ENCODE measurements around the gene RHBDD3.

The RHBDD3 gene

DNA sequence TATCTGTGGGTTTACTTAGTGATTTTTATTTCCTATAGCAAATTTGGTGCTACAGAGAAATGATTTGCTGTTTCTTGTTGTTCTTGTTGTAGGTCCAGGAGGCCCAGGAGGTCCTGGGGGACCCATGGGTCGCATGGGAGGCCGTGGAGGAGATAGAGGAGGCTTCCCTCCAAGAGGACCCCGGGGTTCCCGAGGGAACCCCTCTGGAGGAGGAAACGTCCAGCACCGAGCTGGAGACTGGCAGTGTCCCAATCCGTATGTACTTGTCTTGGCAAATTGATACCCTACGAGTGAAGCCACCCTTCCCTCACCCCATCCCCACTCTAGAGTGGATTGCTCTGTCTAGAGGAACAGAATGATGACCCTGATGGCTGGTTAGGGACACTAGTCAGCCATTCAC lies 30.9 kb upstream of the RHBDD3 start:
- TF ChIP-seq, protein P1, sequence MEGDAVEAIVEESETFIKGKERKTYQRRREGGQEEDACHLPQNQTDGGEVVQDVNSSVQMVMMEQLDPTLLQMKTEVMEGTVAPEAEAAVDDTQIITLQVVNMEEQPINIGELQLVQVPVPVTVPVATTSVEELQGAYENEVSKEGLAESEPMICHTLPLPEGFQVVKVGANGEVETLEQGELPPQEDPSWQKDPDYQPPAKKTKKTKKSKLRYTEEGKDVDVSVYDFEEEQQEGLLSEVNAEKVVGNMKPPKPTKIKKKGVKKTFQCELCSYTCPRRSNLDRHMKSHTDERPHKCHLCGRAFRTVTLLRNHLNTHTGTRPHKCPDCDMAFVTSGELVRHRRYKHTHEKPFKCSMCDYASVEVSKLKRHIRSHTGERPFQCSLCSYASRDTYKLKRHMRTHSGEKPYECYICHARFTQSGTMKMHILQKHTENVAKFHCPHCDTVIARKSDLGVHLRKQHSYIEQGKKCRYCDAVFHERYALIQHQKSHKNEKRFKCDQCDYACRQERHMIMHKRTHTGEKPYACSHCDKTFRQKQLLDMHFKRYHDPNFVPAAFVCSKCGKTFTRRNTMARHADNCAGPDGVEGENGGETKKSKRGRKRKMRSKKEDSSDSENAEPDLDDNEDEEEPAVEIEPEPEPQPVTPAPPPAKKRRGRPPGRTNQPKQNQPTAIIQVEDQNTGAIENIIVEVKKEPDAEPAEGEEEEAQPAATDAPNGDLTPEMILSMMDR (conservative IDR thresholded peaks at IDR 0.05; ENCODE audit: low read depth, low read length), result no peak
- no peak for DNase-seq (ENCODE audit: low read depth)
- H3K4me3 ChIP-seq (ENCODE audit: low read length), result no peak overlapping the region

DNA sequence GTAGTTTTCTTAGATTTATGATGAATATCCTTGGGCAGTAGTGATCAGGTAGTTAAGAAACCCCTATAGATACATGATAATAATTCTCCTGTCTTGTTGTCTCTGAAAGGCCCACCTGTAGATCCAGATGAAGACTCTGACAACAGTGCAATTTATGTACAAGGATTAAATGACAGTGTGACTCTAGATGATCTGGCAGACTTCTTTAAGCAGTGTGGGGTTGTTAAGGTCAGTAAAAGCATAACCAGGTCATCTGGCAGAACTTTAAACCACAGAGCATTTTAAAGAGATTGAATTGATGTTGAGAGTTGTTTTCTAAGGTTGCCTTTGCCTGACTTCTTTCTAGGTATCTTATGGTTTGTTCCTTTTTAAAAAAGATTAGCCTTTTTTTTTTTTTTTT lies 24.6 kb upstream of the RHBDD3 start:
- TF ChIP-seq, protein P1 (conservative IDR thresholded peaks at IDR 0.05; ENCODE audit: low read depth, low read length), result no peak
- DNase-seq (ENCODE audit: low read depth), result no peak
- H3K4me3 ChIP-seq (ENCODE audit: low read length), result no peak overlapping the region

DNA sequence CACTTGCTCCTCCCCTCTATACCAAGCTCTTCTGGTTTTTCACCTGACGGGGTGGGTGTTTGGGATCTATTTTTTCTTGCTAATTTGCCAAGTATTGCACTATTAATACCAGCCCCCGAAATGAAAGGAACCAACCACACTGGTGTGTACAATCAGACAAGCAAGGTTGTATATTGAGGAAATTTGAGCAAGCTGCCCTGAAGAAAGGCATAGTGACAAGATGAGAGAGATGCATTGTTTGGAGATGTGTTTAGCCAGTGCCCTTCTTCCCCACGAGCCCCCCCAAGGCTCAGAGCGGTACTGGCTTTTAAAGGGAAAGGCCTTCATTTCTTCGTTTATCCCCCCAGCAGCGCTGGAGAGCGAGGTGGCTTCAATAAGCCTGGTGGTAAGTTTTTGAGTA lies 23.4 kb upstream of the RHBDD3 start:
- DNase-seq (ENCODE audit: low read depth), result no peak
- TF ChIP-seq, protein P1 (conservative IDR thresholded peaks at IDR 0.05; ENCODE audit: low read depth, low read length), result no peak
- no peak overlapping the region for H3K4me3 ChIP-seq (ENCODE audit: low read length)

DNA sequence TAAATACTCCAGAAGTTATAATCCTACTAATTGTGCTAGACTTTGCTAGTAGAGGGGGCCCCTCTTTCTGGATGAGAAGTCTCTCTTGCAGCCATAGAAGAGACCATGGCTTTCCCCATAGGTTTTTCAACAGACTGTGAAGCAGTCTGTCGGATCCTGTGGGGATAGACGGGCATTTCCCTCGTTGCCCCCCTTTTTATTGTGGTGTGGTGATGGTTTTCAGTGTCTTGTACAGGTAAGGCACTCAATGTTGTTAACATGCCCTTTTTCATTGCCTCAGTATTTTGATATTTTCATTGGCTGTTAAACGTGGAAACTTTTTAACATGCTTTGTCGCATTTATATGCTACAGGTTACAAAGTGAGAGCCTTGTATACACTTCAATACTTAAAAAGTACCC lies 22.3 kb upstream of the RHBDD3 start:
- TF ChIP-seq, protein P1 (conservative IDR thresholded peaks at IDR 0.05; ENCODE audit: low read depth, low read length), result no peak
- no peak for DNase-seq (ENCODE audit: low read depth)
- H3K4me3 ChIP-seq (ENCODE audit: low read length), result no peak overlapping the region

DNA sequence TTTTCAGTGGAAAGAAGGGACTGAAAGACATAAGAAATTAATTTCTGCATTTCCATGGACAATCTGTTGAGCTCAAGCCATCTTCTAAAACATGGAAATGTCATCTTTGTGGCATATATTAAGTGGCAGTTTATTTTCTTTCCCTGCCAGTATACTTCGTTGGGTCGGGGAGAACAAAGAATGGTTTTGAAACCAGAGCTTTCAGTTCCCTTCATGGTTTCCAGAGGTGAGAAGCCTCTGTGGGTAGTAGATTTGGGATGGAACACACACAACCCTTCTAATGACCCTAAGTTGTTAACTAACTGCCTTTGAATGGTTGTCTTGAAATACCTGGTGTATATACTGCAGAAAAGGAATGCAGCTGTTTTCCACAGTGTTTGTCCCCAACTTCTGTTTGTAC lies 21.1 kb upstream of the RHBDD3 start:
- TF ChIP-seq, protein P1 (conservative IDR thresholded peaks at IDR 0.05; ENCODE audit: low read depth, low read length), result no peak
- DNase-seq (ENCODE audit: low read depth), result no peak
- no peak overlapping the region for H3K4me3 ChIP-seq (ENCODE audit: low read length)

DNA sequence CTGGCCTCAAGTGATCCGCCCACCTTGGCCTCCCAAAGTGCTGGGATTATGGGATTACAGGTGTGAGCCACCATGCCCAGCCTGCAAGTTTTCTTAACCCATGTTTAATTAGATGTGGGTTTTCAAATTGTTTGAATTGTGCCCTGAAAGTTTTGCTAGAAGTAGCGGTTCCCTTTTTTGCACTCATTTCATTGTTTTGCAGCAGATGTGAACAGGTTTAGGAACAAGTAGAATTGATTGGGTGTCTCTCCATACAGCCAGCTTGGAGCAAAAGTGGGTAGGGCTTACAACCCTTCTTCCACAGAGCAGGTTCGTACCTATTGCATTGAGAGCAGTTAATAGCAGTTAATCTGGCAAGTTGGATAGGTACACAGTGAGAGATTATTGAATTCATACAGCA lies 16.4 kb upstream of the RHBDD3 start:
- DNase-seq (ENCODE audit: low read depth), result no peak
- TF ChIP-seq, protein P1 (conservative IDR thresholded peaks at IDR 0.05; ENCODE audit: low read depth, low read length), result no peak
- no peak overlapping the region for H3K4me3 ChIP-seq (ENCODE audit: low read length)

DNA sequence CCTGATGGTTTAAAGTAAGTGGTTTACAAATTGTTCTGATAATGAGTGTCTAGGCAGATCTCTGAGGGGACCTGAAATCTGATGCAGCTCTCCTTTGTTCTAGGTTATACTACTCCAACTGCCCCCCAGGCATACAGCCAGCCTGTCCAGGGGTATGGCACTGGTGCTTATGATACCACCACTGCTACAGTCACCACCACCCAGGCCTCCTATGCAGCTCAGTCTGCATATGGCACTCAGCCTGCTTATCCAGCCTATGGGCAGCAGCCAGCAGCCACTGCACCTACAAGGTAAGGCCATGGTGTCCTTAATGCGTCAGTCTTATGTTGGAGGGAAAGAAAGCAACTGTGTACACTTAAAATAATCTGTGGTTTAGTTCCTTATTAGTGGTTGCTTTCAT lies 10.1 kb upstream of the RHBDD3 start:
- DNase-seq (ENCODE audit: low read depth), result no peak

More for the DNA sequence above, 10.1 kb upstream of the RHBDD3 start:
- TF ChIP-seq, protein P1 (conservative IDR thresholded peaks at IDR 0.05; ENCODE audit: low read depth, low read length), result no peak
- H3K4me3 ChIP-seq (ENCODE audit: low read length), result no peak overlapping the region
